DND-41 (cell line): Measurements from ENCODE around the gene DST.

Experiments used
- CTCF ChIP-seq: IDR thresholded peaks from 2 replicates; pipeline ENCODE4 v1.5.1; 2012; ENCODE audit warnings: borderline replicate concordance, low read length, moderate library complexity, mild to moderate bottlenecking; ENCODE audit not compliant: poor library complexity, severe bottlenecking; ENCODE audit errors: extremely low read depth
- EZH2 ChIP-seq: IDR thresholded peaks from 3 replicates; pipeline ENCODE4 v1.6.1; 2012; ENCODE audit warnings: borderline replicate concordance, low read depth, mild to moderate bottlenecking, moderate library complexity, low read length, inconsistent platforms; ENCODE audit not compliant: severe bottlenecking

GRCh38 chr6:56664029-56664428 lies 21.3 kb upstream of the DST start:
- TF ChIP-seq CTCF: no peak
- no peak for TF ChIP-seq EZH2
